Astrocyte (in vitro differentiated cells and primary cell): Measurements from ENCODE around the gene DIP2C.

Source experiments
- EZH2 ChIP-seq: IDR thresholded peaks from 2 replicates; pipeline ENCODE4 v1.6.1; 2012; ENCODE audit warnings: mild to moderate bottlenecking, low read length, inconsistent platforms; ENCODE audit not compliant: insufficient read depth
- TF ChIP-seq, protein P1 (sequence below): IDR thresholded peaks from 2 replicates; pipeline ENCODE4 v1.5.1; 2011; ENCODE audit warnings: low read depth, mild to moderate bottlenecking, inconsistent platforms, low read length, moderate library complexity; ENCODE audit not compliant: insufficient read depth

- TF ChIP-seq, protein P1, sequence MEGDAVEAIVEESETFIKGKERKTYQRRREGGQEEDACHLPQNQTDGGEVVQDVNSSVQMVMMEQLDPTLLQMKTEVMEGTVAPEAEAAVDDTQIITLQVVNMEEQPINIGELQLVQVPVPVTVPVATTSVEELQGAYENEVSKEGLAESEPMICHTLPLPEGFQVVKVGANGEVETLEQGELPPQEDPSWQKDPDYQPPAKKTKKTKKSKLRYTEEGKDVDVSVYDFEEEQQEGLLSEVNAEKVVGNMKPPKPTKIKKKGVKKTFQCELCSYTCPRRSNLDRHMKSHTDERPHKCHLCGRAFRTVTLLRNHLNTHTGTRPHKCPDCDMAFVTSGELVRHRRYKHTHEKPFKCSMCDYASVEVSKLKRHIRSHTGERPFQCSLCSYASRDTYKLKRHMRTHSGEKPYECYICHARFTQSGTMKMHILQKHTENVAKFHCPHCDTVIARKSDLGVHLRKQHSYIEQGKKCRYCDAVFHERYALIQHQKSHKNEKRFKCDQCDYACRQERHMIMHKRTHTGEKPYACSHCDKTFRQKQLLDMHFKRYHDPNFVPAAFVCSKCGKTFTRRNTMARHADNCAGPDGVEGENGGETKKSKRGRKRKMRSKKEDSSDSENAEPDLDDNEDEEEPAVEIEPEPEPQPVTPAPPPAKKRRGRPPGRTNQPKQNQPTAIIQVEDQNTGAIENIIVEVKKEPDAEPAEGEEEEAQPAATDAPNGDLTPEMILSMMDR: no peak
- TF ChIP-seq EZH2: no peak
Observed at GRCh38 chr10:695396-695795, 5.9 kb upstream of the DIP2C start.
